Measurements from ENCODE around the gene PHLDA1. TPM values are rescaled to one million over a fixed set of nuclear protein-coding genes. Genes with fewer than 3 reads are reported as not detected.

PHLDA1 gene
- total and polyA plus RNA-seq, 2 of the 4 experiments (the other 2 are of a cell fraction) = 27.8 to 32.4 TPM

- no peak for ATAC-seq (ENCODE audit: low read depth)
- Histone ChIP-seq H3K4me2 (ENCODE audit: low read depth, low read length) (no peak overlapping the region), H3K18ac (ENCODE audit: low read depth, low read length) (0 out of 2 replicates have a peak overlapping the region, but pooled peaks have one; percentile 2), H4K8ac (ENCODE audit: low read depth in 2 of 2, low read length in 2 of 2) (no peak overlapping the region), H3K56ac (ENCODE audit: extremely low read depth, insufficient read depth, low read length) (no peak overlapping the region), H2AK5ac (ENCODE audit: low read depth, low read length) (peak overlapping the region; percentile 17; the same call in 1 of the 2 replicates), H3K27ac (ENCODE audit: insufficient read depth, low read length) (no peak overlapping the region), H3K79me1 (ENCODE audit: low read depth in 1 of 2, low read length in 2 of 2) (no peaks in the 10 kb centered on the region), H3K4me3 (ENCODE audit: insufficient read depth, low read depth, low read length) (no peak overlapping the region), H3K14ac (replicated peaks; ENCODE audit: low read depth, low read length) (no peak overlapping the region), H2BK5ac (ENCODE audit: low read depth, low read length, poor library complexity, severe bottlenecking) (no peak overlapping the region), H4K5ac (ENCODE audit: low read depth, low read length) (no peak overlapping the region), H2BK120ac (ENCODE audit: low read depth, low read length) (no peak overlapping the region), H3K9ac (ENCODE audit: low read depth, low read length) (no peak overlapping the region), H3K9me3 (ENCODE audit: control insufficient read depth, insufficient read depth, low read length) (no peaks in the 10 kb centered on the region), H3K36me3 (ENCODE audit: control insufficient read depth, insufficient read depth, low read length) (no peaks in the 10 kb centered on the region), H3K9me1 (ENCODE audit: insufficient read depth, low read length) (peaks cover 5% of the 10 kb centered on the region; the same call in 1 of the 2 replicates), H2AK9ac (replicated peaks; ENCODE audit: low read depth, low read length, poor library complexity) (no peak overlapping the region), H3K27me3 (ENCODE audit: control insufficient read depth, insufficient read depth, low read length) (no peaks in the 10 kb centered on the region), H3K4ac (ENCODE audit: low read depth, low read length) (peak overlapping the region; percentile 38; the same call in 1 of the 2 replicates), H2AFZ (replicated peaks; ENCODE audit: low read length, poor library complexity) (no peak overlapping the region), H2BK15ac (ENCODE audit: low read depth, low read length) (no peak overlapping the region), H4K20me1 (ENCODE audit: insufficient read depth, low read length) (no peaks in the 10 kb centered on the region), H3K23ac (ENCODE audit: low read depth, low read length) (no peak overlapping the region), H3K4me1 (ENCODE audit: control insufficient read depth, insufficient read depth, low read length) (peaks cover 5% of the 10 kb centered on the region), H4K91ac (ENCODE audit: insufficient read depth, low read depth, low read length) (no peak overlapping the region), H2BK20ac (ENCODE audit: low read depth, low read length) (no peak overlapping the region)
- no CpG with 5 or more reads among the region's 1 CpG for WGBS, 2 experiments (ENCODE audit: extremely low coverage in 2 of 2, insufficient read length in 1 of 2)
- TF ChIP-seq USF2 (IDR thresholded peaks at IDR 0.05; ENCODE audit: low read depth, low read length) = no peak
- no peak for TF ChIP-seq POLR2A (IDR thresholded peaks at IDR 0.05; ENCODE audit: low read depth, low read length)
- TF ChIP-seq MAFK (IDR thresholded peaks at IDR 0.05; ENCODE audit: low read depth, low read length) = no peak
- TF ChIP-seq RAD21 (IDR thresholded peaks at IDR 0.05; ENCODE audit: low read length) = no peak
- no peak for TF ChIP-seq FOS (IDR thresholded peaks at IDR 0.05; ENCODE audit: low read depth, low read length)
- no peak for TF ChIP-seq ELK1 (IDR thresholded peaks at IDR 0.05; ENCODE audit: borderline replicate concordance, low read depth, low read length)
- in situ Hi-C loops (cut with MboI; ENCODE audit: low sequenced_read_pairs) = no loop called here
- dilution Hi-C loops (cut with HindIII; ENCODE audit: low sequenced_read_pairs, unreplicated experiment) = no loop called here
- no peak for DNase-seq
- POLR2A ChIA-PET (ENCODE audit: unreplicated experiment) = interaction anchor here (0.6 kb wide), 1 partner anchor 557 kb away, joined by 3 read pairs; the partner anchor contains the start of gene OSBPL8
- CTCF ChIA-PET = interaction anchor here (0.6 kb wide), 2 partner anchors 107 to 316 kb away, joined by 3 read pairs; no protein-coding TSS in a partner anchor
- no TSS peak for BruUV-seq (replicated peaks)
- intact Hi-C loops (cut with micrococcal nuclease) = no loop called here
These were observed 28.8 kb downstream of the PHLDA1 start for GRCh38 chr12:76002598-76003354.
